Ishikawa (cell line): ENCODE data around the gene BOK.

Source experiments
- CEBPB ChIP-seq: IDR thresholded peaks from 2 replicates; pipeline ENCODE4 v1.6.1; 2012
- CREB1 ChIP-seq: IDR thresholded peaks from 2 replicates; pipeline ENCODE4 v1.6.1; 2012; ENCODE audit warnings: low read depth
- EGR1 ChIP-seq: IDR thresholded peaks from 2 replicates; pipeline ENCODE4 v1.6.1; 2012
- EP300 ChIP-seq: IDR thresholded peaks from 2 replicates; pipeline ENCODE4 v1.6.1; 2012; ENCODE audit warnings: borderline replicate concordance
- FOXM1 ChIP-seq: IDR thresholded peaks from 2 replicates; pipeline ENCODE4 v1.6.1; 2012; ENCODE audit warnings: low read depth, borderline replicate concordance
- NFIC ChIP-seq: IDR thresholded peaks from 2 replicates; pipeline ENCODE4 v1.6.1; 2012
- RAD21 ChIP-seq: IDR thresholded peaks from 2 replicates; pipeline ENCODE4 v1.6.1; 2012; ENCODE audit warnings: low read depth
- TAF1 ChIP-seq: IDR thresholded peaks from 2 replicates; pipeline ENCODE4 v1.6.1; 2012; ENCODE audit warnings: low read depth, mild to moderate bottlenecking
- TCF12 ChIP-seq: IDR thresholded peaks from 2 replicates; pipeline ENCODE4 v1.6.1; 2012; ENCODE audit warnings: low read depth
- TEAD4 ChIP-seq: IDR thresholded peaks from 2 replicates; pipeline ENCODE4 v1.6.1; 2012
- YY1 ChIP-seq: IDR thresholded peaks from 2 replicates; pipeline ENCODE4 v1.6.1; 2012; ENCODE audit warnings: low read depth
- ZBTB7A ChIP-seq: IDR thresholded peaks from 2 replicates; pipeline ENCODE4 v1.6.1; 2012; ENCODE audit warnings: low read depth
- TF ChIP-seq, protein P1 (sequence below): IDR thresholded peaks from 2 replicates; pipeline ENCODE4 v1.6.1; 2012; ENCODE audit warnings: low read depth, mild to moderate bottlenecking
- TF ChIP-seq, protein P2 (sequence below): IDR thresholded peaks from 2 replicates; pipeline ENCODE4 v1.6.1; 2012
- TF ChIP-seq, protein P3 (sequence below): IDR thresholded peaks from 2 replicates; pipeline ENCODE4 v1.6.1; 2012

BOK gene

DNA sequence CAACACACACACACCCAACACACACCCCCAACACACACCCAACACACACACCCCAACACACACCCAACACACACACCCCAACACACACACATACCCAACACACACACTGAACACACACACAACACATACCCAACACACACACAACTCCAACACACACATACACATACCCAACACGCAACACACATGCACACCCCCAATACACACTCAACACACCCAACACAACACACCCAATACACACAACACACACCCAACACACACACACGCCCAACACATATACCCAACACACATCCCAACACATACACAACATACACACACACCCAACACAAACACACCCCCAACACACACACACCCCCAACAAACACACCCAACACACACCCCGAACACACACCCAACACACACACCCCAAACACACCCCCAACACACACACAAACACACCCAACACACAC lies 42.0 kb upstream of the BOK start:
- no peak for TF ChIP-seq CEBPB
- no peak for TF ChIP-seq EP300
- TF ChIP-seq YY1, result no peak
- no peak for TF ChIP-seq CREB1
- no peak for TF ChIP-seq TAF1
- TF ChIP-seq RAD21, result no peak
- TF ChIP-seq, protein P1, sequence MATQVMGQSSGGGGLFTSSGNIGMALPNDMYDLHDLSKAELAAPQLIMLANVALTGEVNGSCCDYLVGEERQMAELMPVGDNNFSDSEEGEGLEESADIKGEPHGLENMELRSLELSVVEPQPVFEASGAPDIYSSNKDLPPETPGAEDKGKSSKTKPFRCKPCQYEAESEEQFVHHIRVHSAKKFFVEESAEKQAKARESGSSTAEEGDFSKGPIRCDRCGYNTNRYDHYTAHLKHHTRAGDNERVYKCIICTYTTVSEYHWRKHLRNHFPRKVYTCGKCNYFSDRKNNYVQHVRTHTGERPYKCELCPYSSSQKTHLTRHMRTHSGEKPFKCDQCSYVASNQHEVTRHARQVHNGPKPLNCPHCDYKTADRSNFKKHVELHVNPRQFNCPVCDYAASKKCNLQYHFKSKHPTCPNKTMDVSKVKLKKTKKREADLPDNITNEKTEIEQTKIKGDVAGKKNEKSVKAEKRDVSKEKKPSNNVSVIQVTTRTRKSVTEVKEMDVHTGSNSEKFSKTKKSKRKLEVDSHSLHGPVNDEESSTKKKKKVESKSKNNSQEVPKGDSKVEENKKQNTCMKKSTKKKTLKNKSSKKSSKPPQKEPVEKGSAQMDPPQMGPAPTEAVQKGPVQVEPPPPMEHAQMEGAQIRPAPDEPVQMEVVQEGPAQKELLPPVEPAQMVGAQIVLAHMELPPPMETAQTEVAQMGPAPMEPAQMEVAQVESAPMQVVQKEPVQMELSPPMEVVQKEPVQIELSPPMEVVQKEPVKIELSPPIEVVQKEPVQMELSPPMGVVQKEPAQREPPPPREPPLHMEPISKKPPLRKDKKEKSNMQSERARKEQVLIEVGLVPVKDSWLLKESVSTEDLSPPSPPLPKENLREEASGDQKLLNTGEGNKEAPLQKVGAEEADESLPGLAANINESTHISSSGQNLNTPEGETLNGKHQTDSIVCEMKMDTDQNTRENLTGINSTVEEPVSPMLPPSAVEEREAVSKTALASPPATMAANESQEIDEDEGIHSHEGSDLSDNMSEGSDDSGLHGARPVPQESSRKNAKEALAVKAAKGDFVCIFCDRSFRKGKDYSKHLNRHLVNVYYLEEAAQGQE, result no peak
- TF ChIP-seq TEAD4, result no peak
- TF ChIP-seq, protein P2, sequence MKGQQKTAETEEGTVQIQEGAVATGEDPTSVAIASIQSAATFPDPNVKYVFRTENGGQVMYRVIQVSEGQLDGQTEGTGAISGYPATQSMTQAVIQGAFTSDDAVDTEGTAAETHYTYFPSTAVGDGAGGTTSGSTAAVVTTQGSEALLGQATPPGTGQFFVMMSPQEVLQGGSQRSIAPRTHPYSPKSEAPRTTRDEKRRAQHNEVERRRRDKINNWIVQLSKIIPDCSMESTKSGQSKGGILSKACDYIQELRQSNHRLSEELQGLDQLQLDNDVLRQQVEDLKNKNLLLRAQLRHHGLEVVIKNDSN, result no peak
- TF ChIP-seq, protein P3, sequence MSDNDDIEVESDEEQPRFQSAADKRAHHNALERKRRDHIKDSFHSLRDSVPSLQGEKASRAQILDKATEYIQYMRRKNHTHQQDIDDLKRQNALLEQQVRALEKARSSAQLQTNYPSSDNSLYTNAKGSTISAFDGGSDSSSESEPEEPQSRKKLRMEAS, result no peak
- TF ChIP-seq NFIC, result no peak
- no peak for TF ChIP-seq EGR1

DNA sequence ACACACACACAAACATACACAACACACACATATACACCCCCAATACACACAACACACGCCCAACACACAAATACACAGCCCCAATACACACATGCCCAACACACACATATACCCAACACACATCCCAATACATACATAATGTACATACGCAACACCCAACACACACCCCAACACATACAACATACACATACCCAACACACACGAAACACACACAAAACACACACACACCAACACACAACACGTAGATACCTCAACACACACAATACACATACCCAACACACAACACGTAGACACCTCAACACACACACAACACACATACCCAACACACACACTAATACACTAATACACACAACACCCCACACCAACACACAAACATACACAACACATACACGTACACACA lies 41.2 kb upstream of the BOK start:
- no peak for TF ChIP-seq CREB1
- TF ChIP-seq TEAD4, result no peak
- no peak for TF ChIP-seq FOXM1
- no peak for TF ChIP-seq CEBPB
- no peak for TF ChIP-seq RAD21
- TF ChIP-seq NFIC, result no peak
- no peak for TF ChIP-seq YY1
- TF ChIP-seq, protein P3, result no peak
- TF ChIP-seq ZBTB7A, result no peak
- no peak for TF ChIP-seq TCF12
- TF ChIP-seq, protein P2, result no peak
- TF ChIP-seq, protein P1, result no peak

DNA sequence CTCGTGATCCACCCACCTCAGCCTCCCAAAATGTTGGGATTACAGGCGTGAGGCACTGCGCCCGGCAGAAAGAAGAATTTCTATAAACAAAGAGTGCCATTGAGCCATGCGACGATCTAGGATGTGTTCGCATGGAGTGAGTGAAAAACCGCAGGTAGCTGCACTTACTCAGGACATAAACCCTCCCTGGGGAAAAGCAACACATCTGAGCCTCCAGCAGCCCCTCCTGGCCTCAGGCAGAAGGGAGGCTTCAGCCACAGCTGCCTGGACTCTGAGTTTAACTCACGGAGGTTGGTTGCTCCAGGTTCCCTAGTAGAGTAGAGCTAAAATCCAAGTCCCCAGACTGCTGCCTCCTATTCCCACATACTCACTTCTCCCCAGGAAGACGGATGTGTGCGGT lies 38.9 kb upstream of the BOK start:
- TF ChIP-seq, protein P1, result no peak
- TF ChIP-seq RAD21 (no peak), TCF12 (no peak), YY1 (no peak), ZBTB7A (no peak), FOXM1 (no peak), CEBPB (no peak), EP300 (no peak), TEAD4 (no peak), EGR1 (no peak), TAF1 (no peak), NFIC (no peak), CREB1 (no peak)
- TF ChIP-seq, protein P2, result no peak
- TF ChIP-seq, protein P3, result no peak

DNA sequence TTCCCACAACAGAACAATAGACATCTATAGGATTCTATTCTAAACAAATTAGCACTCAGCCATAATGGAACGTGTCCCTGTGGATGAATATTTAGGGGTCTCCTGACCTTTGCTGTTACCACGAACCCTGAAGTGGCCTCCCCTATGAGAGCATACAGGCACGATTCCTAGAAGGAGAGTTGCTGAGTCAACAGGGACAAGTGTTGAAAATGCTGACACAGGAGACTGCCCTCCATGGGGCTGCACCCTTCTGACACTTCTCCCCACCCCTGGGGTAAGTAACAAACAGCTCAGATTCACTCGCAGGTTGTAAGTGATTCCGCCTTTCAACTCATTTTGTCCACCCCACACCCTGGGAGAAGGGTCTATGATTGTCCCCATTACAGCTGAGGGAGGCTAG lies 36.1 kb upstream of the BOK start:
- TF ChIP-seq ZBTB7A (no peak), RAD21 (no peak), EP300 (no peak)
